ENCODE measurements around the gene MED16. TPM values are rescaled to one million over a fixed set of nuclear protein-coding genes. Genes with fewer than 3 reads are reported as not detected.
A peak's percentile ranks its signal among the peaks of the same experiment; 100 is the strongest.

MED16 gene
- total and polyA plus RNA-seq, 7 donors: 30.7 to 66.5 (median 51.3) TPM

- no peak overlapping the region for H3K4me3 ChIP-seq
- DNase-seq (no peak), ATAC-seq (no peak)
- intact Hi-C loops (cut with DNase I): no loop called here
- no peak for TF ChIP-seq CTCF (IDR thresholded peaks at IDR 0.05)
- H3K36me3 ChIP-seq (ENCODE audit: insufficient read depth in 1 of 2, low read depth in 1 of 2): peaks cover 0 to 11% of the 10 kb centered on the region in 2 donors
- WGBS, 3 donors: 68 to 83% (median 74%) methylated on average over 7 of the region's 7 CpGs
- no peak overlapping the region for H3K27ac ChIP-seq
- H3K27me3 ChIP-seq (ENCODE audit: insufficient read depth in 3 of 3, low read length in 2 of 3): peaks cover 0 to 41% (median 11%) of the 10 kb centered on the region in 3 donors
- H3K4me1 ChIP-seq: peaks cover 9% of the 10 kb centered on the region
- no peaks in the 10 kb centered on the region for H3K9me3 ChIP-seq
Measured at GRCh38 chr19:863315-863620, 29.7 kb downstream of the MED16 start.

DNA sequence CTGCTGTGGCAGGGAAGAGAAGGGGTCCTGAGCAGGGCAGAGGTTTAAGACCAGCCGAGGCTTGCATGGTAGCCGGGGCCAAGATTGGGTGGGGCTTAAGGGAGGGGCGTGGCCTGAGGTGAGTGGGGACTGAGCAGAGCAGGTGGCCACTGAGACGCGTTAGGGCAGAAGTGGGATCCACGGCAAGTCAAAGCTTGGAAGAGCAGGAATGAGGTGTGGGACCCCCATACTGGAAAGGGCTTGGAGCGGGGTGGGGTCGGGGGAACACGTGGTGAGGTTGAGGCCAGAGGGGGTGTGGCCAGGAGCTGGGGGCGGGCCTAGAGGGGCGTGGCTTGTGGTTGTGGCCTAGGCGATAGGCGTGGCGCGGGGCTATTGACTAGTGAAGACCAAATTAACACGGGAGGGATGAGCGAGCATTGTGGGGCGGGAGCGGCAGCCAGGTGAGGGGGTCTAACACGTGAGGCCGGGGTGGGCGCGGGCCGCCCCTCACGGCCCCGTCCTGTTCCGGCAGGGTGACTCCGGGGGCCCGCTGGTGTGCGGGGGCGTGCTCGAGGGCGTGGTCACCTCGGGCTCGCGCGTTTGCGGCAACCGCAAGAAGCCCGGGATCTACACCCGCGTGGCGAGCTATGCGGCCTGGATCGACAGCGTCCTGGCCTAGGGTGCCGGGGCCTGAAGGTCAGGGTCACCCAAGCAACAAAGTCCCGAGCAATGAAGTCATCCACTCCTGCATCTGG is 30.2 kb downstream of the MED16 start:
- 17 to 21% (median 18%) methylated on average over 32 to 48 of the region's 48 CpGs for WGBS, 3 donors
- ATAC-seq (peak; percentile 29 to 47 (median 42)), DNase-seq (peak; percentile 63 to 85)
- Histone ChIP-seq H3K9me3 (no peaks in the 10 kb centered on the region), H3K4me3 (no peak overlapping the region), H3K4me1 (peaks cover 9% of the 10 kb centered on the region), H3K27ac (no peak overlapping the region), H3K36me3 (ENCODE audit: insufficient read depth in 1 of 2, low read depth in 1 of 2) (peaks cover 0 to 6% of the 10 kb centered on the region in 2 donors), H3K27me3 (ENCODE audit: insufficient read depth in 3 of 3, low read length in 2 of 3) (peaks cover 0 to 46% (median 11%) of the 10 kb centered on the region in 3 donors)
- no peak for TF ChIP-seq CTCF (IDR thresholded peaks at IDR 0.05)
- intact Hi-C loops (cut with DNase I): no loop called here

- H3K27me3 ChIP-seq (ENCODE audit: insufficient read depth in 3 of 3, low read length in 2 of 3): peaks cover 0 to 50% (median 11%) of the 10 kb centered on the region in 3 donors
- TF ChIP-seq CTCF (IDR thresholded peaks at IDR 0.05): no peak
- no peaks in the 10 kb centered on the region for H3K36me3 ChIP-seq (ENCODE audit: insufficient read depth in 1 of 2, low read depth in 1 of 2)
- H3K9me3 ChIP-seq: no peaks in the 10 kb centered on the region
- intact Hi-C loops (cut with DNase I): no loop called here
- H3K27ac ChIP-seq: no peak overlapping the region
- no peak overlapping the region for H3K4me3 ChIP-seq
- DNase-seq (peak in 1 of 2 donors; percentile 81), ATAC-seq (peak; percentile 7 to 49 (median 32))
- WGBS, 3 donors: 14 to 19% (median 16%) methylated on average over 53 to 60 of the region's 60 CpGs
- peaks cover 9% of the 10 kb centered on the region for H3K4me1 ChIP-seq
Measured at GRCh38 chr19:861756-862580, 31.0 kb downstream of the MED16 start.

DNA sequence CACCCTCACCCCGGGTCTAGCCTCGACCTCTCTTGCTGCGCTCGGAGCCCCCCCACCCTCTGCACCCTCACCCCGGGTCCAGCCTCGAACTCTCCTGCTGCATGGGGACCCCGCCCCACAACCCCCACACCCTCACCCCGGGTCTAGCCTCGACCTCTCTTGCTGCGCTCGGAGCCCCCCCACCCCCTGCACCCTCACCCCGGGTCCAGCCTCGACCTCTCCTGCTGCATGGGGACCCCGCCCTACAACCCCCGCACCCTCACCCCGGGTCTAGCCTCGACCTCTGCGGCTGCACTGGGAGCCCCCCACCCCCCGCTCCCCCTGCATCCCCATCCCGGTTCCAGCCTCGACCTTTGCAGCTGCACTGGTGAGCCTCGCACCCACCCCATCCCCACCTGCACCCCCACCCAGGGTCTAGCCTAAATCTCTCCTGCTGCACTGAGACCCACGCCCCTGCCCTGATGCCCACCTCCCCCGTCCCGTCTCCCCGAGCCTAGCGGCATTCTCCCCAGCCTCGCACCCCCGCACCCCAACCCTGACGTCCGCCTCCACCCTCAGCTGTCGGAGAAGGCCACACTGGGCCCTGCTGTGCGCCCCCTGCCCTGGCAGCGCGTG is 31.7 kb downstream of the MED16 start:
- intact Hi-C loops (cut with DNase I): no loop called here
- 46 to 60% (median 58%) methylated on average over 21 to 33 of the region's 35 CpGs for WGBS, 3 donors

More for the DNA sequence above, 31.7 kb downstream of the MED16 start:
- no peak overlapping the region for H3K27ac ChIP-seq
- TF ChIP-seq CTCF (IDR thresholded peaks at IDR 0.05): no peak
- DNase-seq (peak in 1 of 2 donors; percentile 54), ATAC-seq (no peak)
- peaks cover 0 to 56% (median 11%) of the 10 kb centered on the region in 3 donors for H3K27me3 ChIP-seq (ENCODE audit: insufficient read depth in 3 of 3, low read length in 2 of 3)
- H3K4me1 ChIP-seq: peaks cover 9% of the 10 kb centered on the region
- H3K36me3 ChIP-seq (ENCODE audit: insufficient read depth in 1 of 2, low read depth in 1 of 2): no peaks in the 10 kb centered on the region
- no peak overlapping the region for H3K4me3 ChIP-seq
- no peaks in the 10 kb centered on the region for H3K9me3 ChIP-seq
